ENCODE measurements around the gene GVQW3. TPM values are rescaled to one million over a fixed set of nuclear protein-coding genes. Genes with fewer than 3 reads are reported as not detected.
A peak's percentile ranks its signal among the peaks of the same experiment; 100 is the strongest.

Gene GVQW3
- total RNA-seq, 1 experiment from 2014 or later = 2.0 TPM

DNA sequence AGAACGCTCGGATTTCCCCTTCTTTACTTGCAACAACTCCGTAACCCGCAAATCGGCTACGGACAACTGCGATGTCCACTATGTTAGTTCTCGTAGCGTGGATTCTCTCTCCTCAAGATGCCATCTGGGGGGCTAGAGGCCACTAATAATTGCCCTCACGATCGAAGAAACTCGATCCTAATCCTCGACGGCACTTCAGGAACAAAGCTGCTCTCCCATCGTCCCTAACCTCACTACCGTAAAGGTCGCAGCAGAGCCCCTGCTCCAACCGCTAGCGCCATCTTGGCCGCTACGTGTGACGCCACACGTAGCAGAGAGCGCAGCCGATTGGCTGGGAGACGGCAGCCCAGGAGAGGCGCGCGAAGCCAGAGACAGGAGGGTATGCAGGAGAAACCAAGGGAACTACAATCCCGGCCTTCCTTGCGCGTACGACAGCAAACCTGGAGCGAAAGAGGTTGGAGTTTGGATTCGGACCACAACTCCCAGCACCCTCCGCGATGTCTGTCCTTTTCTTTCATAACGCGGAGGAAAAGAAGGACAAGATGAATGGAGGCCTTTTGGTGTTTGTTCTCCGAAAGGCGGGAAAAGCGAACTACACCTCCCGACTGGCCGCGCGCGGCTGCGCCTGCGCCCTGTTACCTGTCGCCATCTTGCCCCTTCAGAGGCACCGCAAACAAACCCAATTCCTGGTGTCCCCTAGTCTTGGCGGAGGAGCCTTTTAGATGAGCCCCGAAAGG is 63.4 kb downstream of the GVQW3 start, which contains the start of gene EMSY:
EMSY (plus strand) TSS at position 635 of the 737 bp plus-strand sequence. CDS start 1,921 bp downstream, outside the sequence.
- DNase-seq (ENCODE audit: extremely low read depth, low read depth) = peak; percentile 92

- DNase-seq (ENCODE audit: extremely low read depth, low read depth) = peak; percentile 50
These were observed 64.3 kb downstream of the GVQW3 start for GRCh38 chr11:76445121-76446084.

- DNase-seq (ENCODE audit: extremely low read depth, low read depth) = no peak
These were observed 67.4 kb downstream of the GVQW3 start for GRCh38 chr11:76448506-76448905.

GRCh38 chr11:76453248-76453647 is 72.1 kb downstream of the GVQW3 start:
- no peak for DNase-seq (ENCODE audit: extremely low read depth, low read depth)

- no peak for DNase-seq (ENCODE audit: extremely low read depth, low read depth)
These were observed 74.2 kb downstream of the GVQW3 start for GRCh38 chr11:76455331-76455730.

DNA sequence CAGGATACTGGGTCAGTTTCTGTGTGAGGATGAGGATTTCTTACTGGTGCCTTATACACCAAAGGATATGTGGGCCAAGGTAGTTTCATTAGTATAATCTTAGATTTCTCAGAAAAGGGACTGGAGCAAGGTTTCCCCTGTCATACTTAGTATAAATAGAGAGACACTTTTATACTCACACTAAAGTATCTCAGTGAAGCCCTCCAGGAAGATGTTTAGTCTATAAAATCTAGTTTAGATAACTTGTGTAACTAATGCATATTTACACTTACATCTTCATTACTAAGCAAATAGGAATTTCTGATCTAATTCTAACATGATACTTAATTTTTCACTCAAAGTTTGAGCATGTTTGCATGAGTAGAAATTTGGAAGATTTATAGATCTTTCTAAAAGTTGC is 74.8 kb downstream of the GVQW3 start:
- no peak for DNase-seq (ENCODE audit: extremely low read depth, low read depth)

DNA sequence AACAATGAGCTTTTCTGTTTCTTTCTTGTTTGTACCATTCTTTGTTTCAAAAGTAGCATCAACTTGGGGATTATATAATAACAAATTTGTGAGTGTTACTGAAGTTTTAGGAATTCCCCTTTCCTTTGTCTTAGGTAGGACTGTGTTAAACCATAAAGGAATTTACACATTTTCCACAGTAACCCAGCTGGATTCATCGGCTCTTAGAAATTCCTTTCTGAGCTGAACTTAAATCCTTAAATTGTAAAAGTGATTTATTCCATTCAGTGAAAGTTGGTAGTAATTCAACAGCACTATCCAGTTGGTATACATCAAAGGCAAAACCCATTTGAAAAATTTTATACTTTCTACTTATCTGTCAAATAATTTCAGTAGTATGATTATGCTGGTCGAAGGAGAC is 75.4 kb downstream of the GVQW3 start:
- no peak for DNase-seq (ENCODE audit: extremely low read depth, low read depth)

Small RNAs within 50 kb of the gene (small RNA-seq; reads per million reads assigned to genes)
- gene RF00019 = 0 reads per million in 2 experiments

Other genes with a start within 250 kb of the GVQW3 start
- gene WNT11, start 174.8 kb upstream of the GVQW3 start, total RNA-seq (2014; rRNA removed; shearing (Covaris generic)) = 0.97 TPM in 1 of 2 replicates, not detected in the other
- gene THAP12, start 191 bp upstream of the GVQW3 start, total RNA-seq (2014; rRNA removed; shearing (Covaris generic)) = 46.7 and 53.4 TPM in 2 replicates
- 7.7 and 9.0 TPM in 2 replicates for gene EMSY, start 63.7 kb downstream of the GVQW3 start, total RNA-seq (2014; rRNA removed; shearing (Covaris generic))